ENCODE measurements around the gene PCDH18. TPM values are rescaled to one million over a fixed set of nuclear protein-coding genes. Genes with fewer than 3 reads are reported as not detected.
"Not testable (repeated sequence)": the region's sequence is repeated elsewhere in the genome, so short reads cannot be mapped to it uniquely, and the experiment has no call there.

The PCDH18 gene
- total and polyA plus RNA-seq, 3 experiments from 2014 or later = not detected

DNA sequence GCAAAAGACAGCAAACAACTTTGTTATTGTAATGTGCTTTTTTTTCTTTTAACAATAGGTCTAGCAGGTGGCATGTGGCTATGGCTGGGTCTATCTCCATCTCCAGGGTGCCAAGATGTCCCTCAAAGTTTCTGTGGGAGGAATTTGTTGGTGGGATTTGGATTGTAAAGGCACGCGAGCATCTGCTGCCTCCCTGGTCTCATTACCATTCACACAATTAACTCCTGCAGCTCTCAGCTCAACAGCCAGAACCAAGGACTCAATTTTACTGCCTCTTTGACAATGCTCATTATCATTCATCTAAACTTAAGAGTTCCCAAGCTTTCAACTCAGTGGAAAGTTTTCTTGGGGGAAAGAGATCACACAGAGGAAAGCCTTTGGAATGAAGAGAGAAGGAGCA is 10.9 kb upstream of the PCDH18 start:
- DNase-seq = no peak
- Histone ChIP-seq H3K4me3 (ENCODE audit: low read length) (no peak overlapping the region), H3K36me3 (ENCODE audit: insufficient read depth, low read length) (no peaks in the 10 kb centered on the region), H3K9me3 (ENCODE audit: low read length) (no peaks in the 10 kb centered on the region), H3K27me3 (ENCODE audit: insufficient read depth, low read length, poor library complexity, severe bottlenecking) (no peaks in the 10 kb centered on the region), H3K27ac (ENCODE audit: low read depth, low read length) (no peak overlapping the region), H3K4me1 (ENCODE audit: insufficient read depth, low read length) (no peaks in the 10 kb centered on the region)
- Mint-ChIP-seq H3K4me3 (no peak overlapping the region), H3K27me3 (no peaks in the 10 kb centered on the region), H3K36me3 (no peaks in the 10 kb centered on the region), H3K27ac (no peak overlapping the region), H3K9me3 (peaks cover 0 to 8% (median 0%) of the 10 kb centered on the region in 5 donors), H3K4me1 (no peaks in the 10 kb centered on the region)
- ChIA-PET POLR2A (no interaction called here), CTCF (no interaction called here)

GRCh38 chr4:137541876-137542646 is 9.8 kb upstream of the PCDH18 start:
- ChIA-PET POLR2A (no interaction called here), CTCF (no interaction called here)
- Histone ChIP-seq H3K4me3 (ENCODE audit: low read length) (no peak overlapping the region), H3K4me1 (ENCODE audit: insufficient read depth, low read length) (no peaks in the 10 kb centered on the region), H3K36me3 (ENCODE audit: insufficient read depth, low read length) (no peaks in the 10 kb centered on the region), H3K9me3 (ENCODE audit: low read length) (no peaks in the 10 kb centered on the region), H3K27ac (ENCODE audit: low read depth, low read length) (no peak overlapping the region), H3K27me3 (ENCODE audit: insufficient read depth, low read length, poor library complexity, severe bottlenecking) (no peaks in the 10 kb centered on the region)
- H3K4me1 Mint-ChIP-seq = no peaks in the 10 kb centered on the region
- DNase-seq = no peak
- H3K36me3 Mint-ChIP-seq = no peaks in the 10 kb centered on the region
- no peaks in the 10 kb centered on the region for H3K27me3 Mint-ChIP-seq
- no peak overlapping the region for H3K4me3 Mint-ChIP-seq
- peaks cover 0 to 4% (median 2%) of the 10 kb centered on the region in 5 donors for H3K9me3 Mint-ChIP-seq
- no peak overlapping the region for H3K27ac Mint-ChIP-seq

- no peaks in the 10 kb centered on the region for H3K9me3 ChIP-seq (ENCODE audit: low read length)
- no peak overlapping the region for H3K4me3 ChIP-seq (ENCODE audit: low read length)
- H3K4me1 ChIP-seq (ENCODE audit: insufficient read depth, low read length) = no peaks in the 10 kb centered on the region
- Mint-ChIP-seq H3K4me1 (no peaks in the 10 kb centered on the region), H3K4me3 (no peak overlapping the region), H3K9me3 (peaks cover 2 to 5% (median 3%) of the 10 kb centered on the region in 5 donors), H3K36me3 (no peaks in the 10 kb centered on the region), H3K27ac (no peak overlapping the region), H3K27me3 (no peaks in the 10 kb centered on the region)
- no peaks in the 10 kb centered on the region for H3K27me3 ChIP-seq (ENCODE audit: insufficient read depth, low read length, poor library complexity, severe bottlenecking)
- CTCF ChIA-PET = no interaction called here
- no peak for DNase-seq
- POLR2A ChIA-PET = no interaction called here
- no peaks in the 10 kb centered on the region for H3K36me3 ChIP-seq (ENCODE audit: insufficient read depth, low read length)
- no peak overlapping the region for H3K27ac ChIP-seq (ENCODE audit: low read depth, low read length)
Observed at GRCh38 chr4:137541181-137541580, 8.9 kb upstream of the PCDH18 start.

DNA sequence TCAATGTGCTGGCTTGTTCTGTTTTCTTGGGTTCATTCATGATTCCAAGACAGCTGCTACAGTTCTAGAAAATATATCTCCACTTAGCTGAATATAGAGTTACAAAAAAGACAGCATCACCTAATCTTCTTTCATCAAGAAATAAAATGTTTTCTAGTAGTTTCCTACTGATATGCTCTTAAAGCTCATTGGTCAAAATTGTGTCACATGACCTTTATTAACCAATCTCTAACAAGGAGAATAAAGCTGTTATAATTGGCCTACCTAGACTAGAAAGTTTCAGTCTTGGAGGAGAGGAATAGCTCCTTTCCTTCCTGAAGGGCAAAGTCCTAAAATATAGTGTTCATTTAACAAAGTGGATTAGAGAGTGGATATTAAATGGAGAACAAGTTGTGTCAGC is 8.1 kb upstream of the PCDH18 start:
- no peak for DNase-seq
- H3K36me3 Mint-ChIP-seq = no peaks in the 10 kb centered on the region
- Histone ChIP-seq H3K27me3 (ENCODE audit: insufficient read depth, low read length, poor library complexity, severe bottlenecking) (no peaks in the 10 kb centered on the region), H3K9me3 (ENCODE audit: low read length) (no peaks in the 10 kb centered on the region), H3K27ac (ENCODE audit: low read depth, low read length) (no peak overlapping the region), H3K4me3 (ENCODE audit: low read length) (no peak overlapping the region), H3K36me3 (ENCODE audit: insufficient read depth, low read length) (no peaks in the 10 kb centered on the region), H3K4me1 (ENCODE audit: insufficient read depth, low read length) (no peaks in the 10 kb centered on the region)
- H3K9me3 Mint-ChIP-seq = peaks cover 2 to 5% (median 4%) of the 10 kb centered on the region in 5 donors
- no peaks in the 10 kb centered on the region for H3K27me3 Mint-ChIP-seq
- no peaks in the 10 kb centered on the region for H3K4me1 Mint-ChIP-seq
- ChIA-PET CTCF (no interaction called here), POLR2A (no interaction called here)
- no peak overlapping the region for H3K4me3 Mint-ChIP-seq
- no peak overlapping the region for H3K27ac Mint-ChIP-seq

GRCh38 chr4:137538526-137538925 is 6.2 kb upstream of the PCDH18 start:
- Histone ChIP-seq H3K27me3 (ENCODE audit: insufficient read depth, low read length, poor library complexity, severe bottlenecking) (no peaks in the 10 kb centered on the region), H3K4me3 (ENCODE audit: low read length) (no peak overlapping the region), H3K36me3 (ENCODE audit: insufficient read depth, low read length) (no peaks in the 10 kb centered on the region), H3K9me3 (ENCODE audit: low read length) (no peaks in the 10 kb centered on the region), H3K4me1 (ENCODE audit: insufficient read depth, low read length) (no peaks in the 10 kb centered on the region), H3K27ac (ENCODE audit: low read depth, low read length) (no peak overlapping the region)
- H3K36me3 Mint-ChIP-seq = no peaks in the 10 kb centered on the region
- H3K27ac Mint-ChIP-seq = no peak overlapping the region
- ChIA-PET CTCF (no interaction called here), POLR2A (no interaction called here)
- no peak overlapping the region for H3K4me3 Mint-ChIP-seq
- H3K4me1 Mint-ChIP-seq = peaks cover 0 to 2% (median 0%) of the 10 kb centered on the region in 3 donors
- no peak for DNase-seq
- H3K9me3 Mint-ChIP-seq = peaks cover 2 to 5% (median 4%) of the 10 kb centered on the region in 5 donors
- H3K27me3 Mint-ChIP-seq = no peaks in the 10 kb centered on the region

- POLR2A ChIA-PET; H3K4me1 Mint-ChIP-seq; H3K9me3 Mint-ChIP-seq; H3K4me3 ChIP-seq (ENCODE audit: low read length); H3K27ac Mint-ChIP-seq; H3K27me3 Mint-ChIP-seq; H3K27me3 ChIP-seq (ENCODE audit: insufficient read depth, low read length, poor library complexity, severe bottlenecking); H3K36me3 ChIP-seq (ENCODE audit: insufficient read depth, low read length); H3K27ac ChIP-seq (ENCODE audit: low read depth, low read length); H3K36me3 Mint-ChIP-seq; DNase-seq; CTCF ChIA-PET; H3K4me3 Mint-ChIP-seq; H3K4me1 ChIP-seq (ENCODE audit: insufficient read depth, low read length); H3K9me3 ChIP-seq (ENCODE audit: low read length): not testable (repeated sequence)
Observed at GRCh38 chr4:137537807-137538206, 5.5 kb upstream of the PCDH18 start.

GRCh38 chr4:137536789-137537561 is 4.7 kb upstream of the PCDH18 start:
- Mint-ChIP-seq H3K36me3 (no peaks in the 10 kb centered on the region), H3K4me1 (peaks cover 0 to 4% (median 0%) of the 10 kb centered on the region in 3 donors), H3K9me3 (peaks cover 2 to 6% (median 4%) of the 10 kb centered on the region in 5 donors), H3K27me3 (no peaks in the 10 kb centered on the region), H3K4me3 (no peak overlapping the region), H3K27ac (no peak overlapping the region)
- Histone ChIP-seq H3K4me1 (ENCODE audit: insufficient read depth, low read length) (no peaks in the 10 kb centered on the region), H3K9me3 (ENCODE audit: low read length) (no peaks in the 10 kb centered on the region), H3K36me3 (ENCODE audit: insufficient read depth, low read length) (no peaks in the 10 kb centered on the region), H3K27ac (ENCODE audit: low read depth, low read length) (no peak overlapping the region), H3K27me3 (ENCODE audit: insufficient read depth, low read length, poor library complexity, severe bottlenecking) (no peaks in the 10 kb centered on the region), H3K4me3 (ENCODE audit: low read length) (no peak overlapping the region)
- ChIA-PET CTCF (no interaction called here), POLR2A (no interaction called here)
- no peak for DNase-seq

DNA sequence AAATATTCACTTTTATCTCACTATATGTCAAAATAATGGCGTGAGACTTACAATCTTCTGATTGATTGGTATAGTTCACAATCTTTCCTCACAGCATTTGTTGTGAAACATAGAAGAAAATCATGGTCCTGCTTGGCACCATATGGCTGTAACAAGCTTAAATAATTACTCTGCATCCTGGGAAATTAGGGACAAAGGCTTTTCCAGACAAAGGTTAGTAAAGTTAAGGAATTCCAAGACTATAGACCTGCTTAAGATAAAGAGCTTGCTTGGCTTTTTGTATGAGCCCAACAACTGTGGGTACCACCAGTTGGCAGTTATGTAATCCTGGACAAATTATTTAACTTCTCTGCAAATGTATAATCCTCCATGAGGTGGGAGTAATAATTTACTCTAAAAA is 3.4 kb upstream of the PCDH18 start:
- Histone ChIP-seq H3K27me3 (ENCODE audit: insufficient read depth, low read length, poor library complexity, severe bottlenecking) (no peaks in the 10 kb centered on the region), H3K4me3 (ENCODE audit: low read length) (no peak overlapping the region), H3K36me3 (ENCODE audit: insufficient read depth, low read length) (no peaks in the 10 kb centered on the region), H3K4me1 (ENCODE audit: insufficient read depth, low read length) (no peaks in the 10 kb centered on the region), H3K9me3 (ENCODE audit: low read length) (no peaks in the 10 kb centered on the region), H3K27ac (ENCODE audit: low read depth, low read length) (no peak overlapping the region)
- DNase-seq = no peak
- no peak overlapping the region for H3K27ac Mint-ChIP-seq
- no peak overlapping the region for H3K4me3 Mint-ChIP-seq
- H3K9me3 Mint-ChIP-seq = peaks cover 2 to 6% (median 4%) of the 10 kb centered on the region in 5 donors
- H3K4me1 Mint-ChIP-seq = peaks cover 0 to 4% (median 0%) of the 10 kb centered on the region in 3 donors
- no peaks in the 10 kb centered on the region for H3K27me3 Mint-ChIP-seq
- no peaks in the 10 kb centered on the region for H3K36me3 Mint-ChIP-seq
- CTCF ChIA-PET = no interaction called here
- POLR2A ChIA-PET = no interaction called here

Data from CD8-positive, alpha-beta memory T cell (primary cell).